ENCODE measurements around the gene MUC6.

GRCh38 chr11:1072821-1073231, 36.3 kb upstream of the MUC6 start:
- no peak for TF ChIP-seq POU6F1 (CRISPR knock-in tag; IDR thresholded peaks at IDR 0.05; ENCODE audit: borderline replicate concordance, low read depth)
- TF ChIP-seq RARB (CRISPR knock-in tag; IDR thresholded peaks at IDR 0.05), result no peak
- TF ChIP-seq TOX (CRISPR knock-in tag; IDR thresholded peaks at IDR 0.05; ENCODE audit: borderline replicate concordance), result no peak
- no peak for TF ChIP-seq SNAI2 (CRISPR knock-in tag; IDR thresholded peaks at IDR 0.05)
- TF ChIP-seq ZFP3 (CRISPR knock-in tag; IDR thresholded peaks at IDR 0.05), result no peak
- TF ChIP-seq TCF4 (CRISPR knock-in tag; IDR thresholded peaks at IDR 0.05; ENCODE audit: borderline replicate concordance), result no peak
- TF ChIP-seq PATZ1 (CRISPR knock-in tag; IDR thresholded peaks at IDR 0.05; ENCODE audit: borderline replicate concordance), result no peak
- TF ChIP-seq CSRNP3 (CRISPR knock-in tag; IDR thresholded peaks at IDR 0.05), result no peak
- no peak for TF ChIP-seq ZFP30 (CRISPR knock-in tag; IDR thresholded peaks at IDR 0.05)
- TF ChIP-seq BACH2 (CRISPR knock-in tag; IDR thresholded peaks at IDR 0.05; ENCODE audit: borderline replicate concordance), result no peak
- no peak for TF ChIP-seq ZNF565 (CRISPR knock-in tag; conservative IDR thresholded peaks at IDR 0.05; ENCODE audit: low read depth)
- no peak for TF ChIP-seq ARNTL (CRISPR knock-in tag; IDR thresholded peaks at IDR 0.05; ENCODE audit: borderline replicate concordance, low read depth)
- TF ChIP-seq ZNF8 (CRISPR knock-in tag; IDR thresholded peaks at IDR 0.05), result no peak

All from SK-N-SH treated with all-trans-retinoic acid at 6 μM for 48 hours (cell line).